Stimulated activated CD4-positive, alpha-beta T cell treated with anti-CD3 and anti-CD28 coated beads, Interleukin-2, amount 100 ng/mL, for 48 hours (primary cell): Measurements from ENCODE around the gene NPAT.
"Not testable (repeated sequence)": the region's sequence is repeated elsewhere in the genome, so short reads cannot be mapped to it uniquely, and the experiment has no call there.

Experiments
- DNase-seq, 2 donors: peaks; one replicate each; pipeline ENCODE4 v3.0.0-alpha.2; 2020

NPAT gene

GRCh38 chr11:108218912-108219783 is 3.3 kb downstream of the NPAT start:
- no peak for DNase-seq

GRCh38 chr11:108218455-108218854 is 4.0 kb downstream of the NPAT start:
- DNase-seq: no peak

- DNase-seq: no peak
Measured at GRCh38 chr11:108216988-108217387, 5.5 kb downstream of the NPAT start.

- no peak for DNase-seq
Measured at GRCh38 chr11:108213784-108214183, 8.7 kb downstream of the NPAT start.

GRCh38 chr11:108210441-108210840 is 12.0 kb downstream of the NPAT start:
- no peak for DNase-seq

- DNase-seq: no peak
Measured at GRCh38 chr11:108207683-108208060, 14.8 kb downstream of the NPAT start.

GRCh38 chr11:108206969-108207682 is 15.3 kb downstream of the NPAT start:
- DNase-seq: no peak

- no peak for DNase-seq
Measured at GRCh38 chr11:108206171-108206570, 16.3 kb downstream of the NPAT start.

GRCh38 chr11:108204929-108205499 is 17.4 kb downstream of the NPAT start:
- DNase-seq: no peak

GRCh38 chr11:108204376-108204775 is 18.1 kb downstream of the NPAT start:
- DNase-seq: no peak

GRCh38 chr11:108203075-108203474 is 19.4 kb downstream of the NPAT start:
- DNase-seq: no peak

GRCh38 chr11:108199446-108200321 is 22.8 kb downstream of the NPAT start:
- peak; percentile 65 to 66 for DNase-seq

- no peak for DNase-seq
Measured at GRCh38 chr11:108198833-108199232, 23.6 kb downstream of the NPAT start.

- DNase-seq: no peak
Measured at GRCh38 chr11:108197351-108197750, 25.1 kb downstream of the NPAT start.

GRCh38 chr11:108196901-108197300 is 25.5 kb downstream of the NPAT start:
- no peak for DNase-seq

- no peak for DNase-seq
Measured at GRCh38 chr11:108193725-108194124, 28.7 kb downstream of the NPAT start.

GRCh38 chr11:108177570-108177969 is 44.9 kb downstream of the NPAT start:
- DNase-seq: no peak

- DNase-seq: no peak
Measured at GRCh38 chr11:108170184-108170583, 52.3 kb downstream of the NPAT start.

GRCh38 chr11:108167624-108168023 is 54.8 kb downstream of the NPAT start:
- DNase-seq: no peak

GRCh38 chr11:108162878-108163277 is 59.6 kb downstream of the NPAT start:
- DNase-seq: not testable (repeated sequence)

GRCh38 chr11:108160970-108161566 is 61.4 kb downstream of the NPAT start:
- DNase-seq: no peak

GRCh38 chr11:108154591-108154990 is 67.8 kb downstream of the NPAT start:
- DNase-seq: no peak
